ENCODE data around the gene CT45A2.
"Not testable (repeated sequence)": the region's sequence is repeated elsewhere in the genome, so short reads cannot be mapped to it uniquely, and the experiment has no call there.

- TF ChIP-seq CTCF, POLR2AphosphoS5, POLR2A (IDR thresholded peaks at IDR 0.05): not testable (repeated sequence)
These were observed 17.4 kb upstream of the CT45A2 start, which contains the start of gene CT45A7 for GRCh38 chrX:135837180-135837579.
